MM.1S (cell line): ENCODE data around the gene IZUMO1R.

Experiments used
- DNase-seq: peaks from one replicate; pipeline ENCODE4 v3.0.0-alpha.2; 2015
- H2AFZ ChIP-seq: fragments of 300-600 bp; sonication (generic); 2 replicates; pipeline ENCODE4 v1.6.0; 2016; ENCODE audit warnings: antibody characterized with exemption, low read length
- H3F3A ChIP-seq: fragments of 300-600 bp; sonication (generic); 2 replicates; pipeline ENCODE4 v1.6.1; 2016; ENCODE audit warnings: mild to moderate bottlenecking, antibody characterized with exemption, low read length, moderate library complexity, mixed read lengths; ENCODE audit not compliant: insufficient read depth
- H3K27ac ChIP-seq: fragments of 300-600 bp; sonication (generic); 2 replicates; pipeline ENCODE4 v1.5.1; 2016; ENCODE audit warnings: mild to moderate bottlenecking, low read length
- H3K27me3 ChIP-seq: fragments of 300-600 bp; sonication (generic); replicated peaks from 2 replicates; pipeline ENCODE4 v1.6.0; 2016; ENCODE audit warnings: low read length; ENCODE audit not compliant: insufficient read depth
- H3K36me3 ChIP-seq: fragments of 300-600 bp; sonication (generic); replicated peaks from 2 replicates; pipeline ENCODE4 v1.6.1; 2016; ENCODE audit warnings: mild to moderate bottlenecking, low read length, mixed read lengths; ENCODE audit not compliant: insufficient read depth
- H3K4me1 ChIP-seq: fragments of 300-600 bp; sonication (generic); 2 replicates; pipeline ENCODE4 v1.6.1; 2016; ENCODE audit warnings: low read length, mixed read lengths
- H3K4me2 ChIP-seq: fragments of 300-600 bp; sonication (generic); 2 replicates; pipeline ENCODE4 v1.6.0; 2016; ENCODE audit warnings: low read depth, low read length
- H3K4me3 ChIP-seq: fragments of 300-600 bp; sonication (generic); 2 replicates; pipeline ENCODE4 v1.5.1; 2016; ENCODE audit warnings: low read length, mixed read lengths
- H3K79me2 ChIP-seq: fragments of 300-600 bp; sonication (generic); 2 replicates; pipeline ENCODE4 v1.6.1; 2016; ENCODE audit warnings: mixed run types, low read length, mixed read lengths
- H3K9ac ChIP-seq: fragments of 300-600 bp; sonication (generic); 2 replicates; pipeline ENCODE4 v1.6.1; 2016; ENCODE audit warnings: low read length, mixed read lengths
- H3K9me2 ChIP-seq: fragments of 300-600 bp; sonication (generic); replicated peaks from 2 replicates; pipeline ENCODE4 v1.6.1; 2016; ENCODE audit warnings: mild to moderate bottlenecking, low read length, mixed read lengths; ENCODE audit not compliant: insufficient read depth
- H3K9me3 ChIP-seq: fragments of 300-600 bp; sonication (generic); replicated peaks from 2 replicates; pipeline ENCODE4 v1.6.1; 2016; ENCODE audit warnings: mild to moderate bottlenecking, low read length, mixed read lengths; ENCODE audit not compliant: insufficient read depth
- H4K20me1 ChIP-seq: fragments of 300-600 bp; sonication (generic); 2 replicates; pipeline ENCODE4 v1.6.1; 2016; ENCODE audit warnings: mild to moderate bottlenecking, low read length, moderate library complexity, mixed read lengths; ENCODE audit not compliant: insufficient read depth
- CTCF ChIP-seq: fragments of 300-600 bp; sonication (generic); IDR thresholded peaks from 2 replicates; pipeline ENCODE4 v1.5.1; 2016; ENCODE audit warnings: antibody characterized with exemption, low read length, mixed read lengths
- EZH2 ChIP-seq: fragments of 300-600 bp; sonication (generic); optimal IDR thresholded peaks from 2 replicates; pipeline ENCODE3; 2017; ENCODE audit warnings: low read depth, mild to moderate bottlenecking, antibody characterized with exemption, low read length, mixed read lengths
- EZH2phosphoT487 ChIP-seq: fragments of 300-600 bp; sonication (generic); IDR thresholded peaks from 2 replicates; pipeline ENCODE4 v1.6.1; 2018; ENCODE audit warnings: antibody characterized with exemption, low read length

Gene IZUMO1R

GRCh38 chr11:94281324-94281723 is 23.1 kb upstream of the IZUMO1R start:
- Histone ChIP-seq H2AFZ (no peak overlapping the region), H4K20me1 (no peaks in the 10 kb centered on the region), H3K9ac (no peak overlapping the region), H3K79me2 (no peaks in the 10 kb centered on the region), H3K27me3 (no peaks in the 10 kb centered on the region), H3K27ac (no peak overlapping the region), H3K4me1 (no peaks in the 10 kb centered on the region), H3K4me3 (no peak overlapping the region), H3K4me2 (no peak overlapping the region), H3K36me3 (no peaks in the 10 kb centered on the region), H3K9me2 (no peaks in the 10 kb centered on the region), H3F3A (no peaks in the 10 kb centered on the region), H3K9me3 (no peaks in the 10 kb centered on the region)
- TF ChIP-seq EZH2 (no peak), EZH2phosphoT487 (no peak), CTCF (no peak)
- DNase-seq: no peak

GRCh38 chr11:94283678-94284077 is 20.7 kb upstream of the IZUMO1R start:
- Histone ChIP-seq H3K4me2 (no peak overlapping the region), H3K27me3 (no peaks in the 10 kb centered on the region), H3K36me3 (no peaks in the 10 kb centered on the region), H3K4me1 (no peaks in the 10 kb centered on the region), H3K4me3 (no peak overlapping the region), H3K27ac (no peak overlapping the region), H4K20me1 (no peaks in the 10 kb centered on the region), H2AFZ (no peak overlapping the region), H3K9ac (no peak overlapping the region), H3F3A (no peaks in the 10 kb centered on the region), H3K9me2 (no peaks in the 10 kb centered on the region), H3K79me2 (no peaks in the 10 kb centered on the region), H3K9me3 (no peaks in the 10 kb centered on the region)
- no peak for TF ChIP-seq CTCF
- no peak for TF ChIP-seq EZH2phosphoT487
- DNase-seq: no peak

GRCh38 chr11:94295534-94295933 is 8.8 kb upstream of the IZUMO1R start:
- no peak for DNase-seq
- no peaks in the 10 kb centered on the region for H3F3A ChIP-seq
- TF ChIP-seq EZH2: no peak

GRCh38 chr11:94297985-94298576 is 6.3 kb upstream of the IZUMO1R start:
- no peak for TF ChIP-seq CTCF
- TF ChIP-seq EZH2: no peak
- TF ChIP-seq EZH2phosphoT487: no peak
- H3F3A ChIP-seq: no peaks in the 10 kb centered on the region
- no peaks in the 10 kb centered on the region for H3K36me3 ChIP-seq
- H3K27me3 ChIP-seq: no peaks in the 10 kb centered on the region
- no peak for DNase-seq
- no peak overlapping the region for H3K4me3 ChIP-seq
- H3K79me2 ChIP-seq: no peaks in the 10 kb centered on the region
- H3K9me2 ChIP-seq: no peaks in the 10 kb centered on the region
- no peaks in the 10 kb centered on the region for H4K20me1 ChIP-seq
- H3K9ac ChIP-seq: no peak overlapping the region
- H3K27ac ChIP-seq: no peak overlapping the region
- no peak overlapping the region for H2AFZ ChIP-seq
- H3K4me1 ChIP-seq: no peaks in the 10 kb centered on the region
- no peak overlapping the region for H3K4me2 ChIP-seq
- H3K9me3 ChIP-seq: no peaks in the 10 kb centered on the region

More at GRCh38 chr11:94295534-94295933, 8.8 kb upstream of the IZUMO1R start:
- H3K27ac ChIP-seq: no peak overlapping the region
- H3K4me2 ChIP-seq: no peak overlapping the region
- H2AFZ ChIP-seq: no peak overlapping the region
- H3K9me3 ChIP-seq: no peaks in the 10 kb centered on the region
- no peaks in the 10 kb centered on the region for H4K20me1 ChIP-seq
- no peaks in the 10 kb centered on the region for H3K36me3 ChIP-seq
- no peaks in the 10 kb centered on the region for H3K4me1 ChIP-seq
- H3K4me3 ChIP-seq: no peak overlapping the region
- no peaks in the 10 kb centered on the region for H3K27me3 ChIP-seq
- H3K9me2 ChIP-seq: no peaks in the 10 kb centered on the region
- H3K9ac ChIP-seq: no peak overlapping the region
- H3K79me2 ChIP-seq: no peaks in the 10 kb centered on the region
